ENCODE results near the gene CHCHD2.
"Not testable (repeated sequence)": the region's sequence is repeated elsewhere in the genome, so short reads cannot be mapped to it uniquely, and the experiment has no call there.

Gene CHCHD2

DNA sequence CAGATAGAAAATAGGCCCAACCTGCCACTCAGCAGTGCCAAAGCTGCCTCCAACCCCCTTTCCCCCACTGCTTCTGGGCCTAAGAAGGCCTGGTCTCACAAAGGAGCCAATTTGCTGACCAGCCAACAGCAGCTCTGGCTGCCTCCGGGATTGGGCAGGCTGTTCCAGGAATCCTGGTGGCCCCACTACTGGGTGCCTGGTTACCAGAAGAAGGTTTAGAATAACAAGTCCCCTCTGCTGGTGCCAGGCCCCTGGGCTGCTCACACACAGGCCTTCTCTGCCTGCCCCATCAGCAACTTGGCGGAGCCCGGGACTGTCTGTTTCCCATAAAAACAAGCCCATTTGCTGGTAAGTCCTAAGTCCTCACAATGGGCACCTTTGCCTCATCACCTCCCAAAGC, 14.7 kb downstream of the CHCHD2 start:
- H3K27ac ChIP-seq, result no peak overlapping the region
- H3K36me3 ChIP-seq (ENCODE audit: insufficient read depth, low read length), result no peaks in the 10 kb centered on the region
- H3K9me3 ChIP-seq (ENCODE audit: low read depth, low read length), result no peaks in the 10 kb centered on the region
- TF ChIP-seq FOXP2 (optimal IDR thresholded peaks at IDR 0.05; ENCODE audit: control extremely low read depth, extremely low read length, insufficient read depth) (no peak), EZH2 (IDR thresholded peaks at IDR 0.05) (no peak), POLR2AphosphoS5 (IDR thresholded peaks at IDR 0.05; ENCODE audit: borderline replicate concordance, low read depth, low read length) (no peak)
- no peak overlapping the region for H3K4me3 ChIP-seq
- no peak for DNase-seq (ENCODE audit: low read depth, low spot score)
- no peak overlapping the region for H3K9ac ChIP-seq (ENCODE audit: insufficient read length)

DNA sequence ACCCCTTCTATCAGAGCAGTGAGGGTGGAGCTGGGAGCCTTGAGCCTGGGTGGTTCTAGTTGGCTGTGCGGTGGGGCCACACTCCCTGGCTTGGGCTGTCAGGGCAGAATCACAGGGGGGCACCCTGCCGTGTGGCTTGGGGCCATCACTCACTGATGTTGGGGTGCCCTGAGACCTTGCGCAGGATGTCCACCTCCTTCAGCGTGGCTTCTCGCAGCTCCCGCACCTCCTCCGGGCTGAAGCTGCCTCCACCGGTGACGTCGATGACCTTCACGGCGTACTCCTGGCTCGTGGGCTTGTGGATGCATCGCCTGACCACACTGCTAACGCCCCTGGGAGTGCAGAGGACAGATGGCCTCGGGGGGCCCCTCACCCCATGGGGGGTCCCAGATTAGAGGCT, 18.8 kb downstream of the CHCHD2 start:
- Histone ChIP-seq H3K27ac (no peak overlapping the region), H3K4me3 (no peak overlapping the region), H3K9ac (ENCODE audit: insufficient read length) (no peak overlapping the region), H3K9me3 (ENCODE audit: low read depth, low read length) (no peaks in the 10 kb centered on the region), H3K36me3 (ENCODE audit: insufficient read depth, low read length) (no peaks in the 10 kb centered on the region)
- no peak for DNase-seq (ENCODE audit: low read depth, low spot score)
- no peak for TF ChIP-seq POLR2AphosphoS5 (IDR thresholded peaks at IDR 0.05; ENCODE audit: borderline replicate concordance, low read depth, low read length)
- no peak for TF ChIP-seq EZH2 (IDR thresholded peaks at IDR 0.05)
- no peak for TF ChIP-seq FOXP2 (optimal IDR thresholded peaks at IDR 0.05; ENCODE audit: control extremely low read depth, extremely low read length, insufficient read depth)

DNA sequence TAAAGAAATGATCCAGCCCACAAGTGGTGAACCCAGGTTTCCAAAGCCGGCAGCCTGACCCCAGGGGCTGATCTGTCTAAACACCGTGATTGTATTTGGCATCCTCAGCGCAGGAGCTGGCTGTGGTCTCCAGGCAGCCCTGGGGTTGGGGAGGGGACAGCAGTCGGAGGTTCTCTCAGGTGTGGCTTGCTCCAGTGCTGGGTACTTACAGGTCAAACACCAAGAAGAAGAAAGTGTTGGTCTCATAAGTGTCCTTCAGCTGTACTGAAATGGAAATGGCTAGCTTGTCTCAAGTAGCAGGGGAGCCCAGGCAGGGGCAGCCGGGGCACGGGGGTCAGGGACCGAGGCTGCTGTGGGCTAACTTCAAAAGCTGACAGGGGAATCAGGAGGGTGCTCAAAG, 19.5 kb downstream of the CHCHD2 start:
- DNase-seq (ENCODE audit: low read depth, low spot score), result no peak
- no peak overlapping the region for H3K4me3 ChIP-seq
- no peaks in the 10 kb centered on the region for H3K9me3 ChIP-seq (ENCODE audit: low read depth, low read length)
- no peak overlapping the region for H3K9ac ChIP-seq (ENCODE audit: insufficient read length)
- TF ChIP-seq EZH2 (IDR thresholded peaks at IDR 0.05) (no peak), POLR2AphosphoS5 (IDR thresholded peaks at IDR 0.05; ENCODE audit: borderline replicate concordance, low read depth, low read length) (no peak), FOXP2 (optimal IDR thresholded peaks at IDR 0.05; ENCODE audit: control extremely low read depth, extremely low read length, insufficient read depth) (no peak)
- H3K27ac ChIP-seq, result no peak overlapping the region
- no peaks in the 10 kb centered on the region for H3K36me3 ChIP-seq (ENCODE audit: insufficient read depth, low read length)

DNA sequence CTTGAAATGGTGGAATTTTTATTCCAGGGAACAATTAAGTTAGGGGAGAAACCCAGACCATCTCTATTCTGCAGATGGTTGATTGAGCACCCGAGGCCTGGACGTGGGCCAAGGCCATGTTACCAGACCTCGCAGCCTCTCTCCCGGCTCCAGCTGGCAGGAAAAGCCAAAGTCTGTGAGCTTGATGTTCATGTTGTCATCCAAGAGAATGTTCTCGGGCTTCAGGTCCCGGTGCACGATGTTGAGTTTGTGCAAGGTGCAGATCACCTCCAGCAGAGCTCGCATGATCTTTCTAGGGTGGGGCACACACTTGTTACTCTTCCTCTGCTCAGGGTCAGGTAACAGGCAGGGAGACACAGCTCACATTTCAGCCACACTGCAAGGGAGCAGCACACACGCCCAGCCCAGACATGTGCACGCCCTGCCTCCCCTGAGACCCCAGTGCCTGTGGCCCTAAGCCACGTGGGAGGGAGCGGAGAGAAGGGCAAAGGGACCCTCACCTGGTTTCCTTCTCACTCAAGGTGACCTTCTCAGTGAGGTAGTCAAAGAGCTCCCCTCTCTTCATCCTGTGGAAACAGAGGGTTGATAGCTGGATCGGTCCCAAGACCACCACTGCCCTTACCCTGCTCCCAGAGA, 23.0 kb downstream of the CHCHD2 start:
- peaks cover 17% of the 10 kb centered on the region; the same call in 1 of the 2 replicates for H3K36me3 ChIP-seq (ENCODE audit: insufficient read depth, low read length)
- no peak for TF ChIP-seq FOXP2 (optimal IDR thresholded peaks at IDR 0.05; ENCODE audit: control extremely low read depth, extremely low read length, insufficient read depth)
- no peak for TF ChIP-seq POLR2AphosphoS5 (IDR thresholded peaks at IDR 0.05; ENCODE audit: borderline replicate concordance, low read depth, low read length)
- TF ChIP-seq EZH2 (IDR thresholded peaks at IDR 0.05), result no peak
- H3K9ac ChIP-seq (ENCODE audit: insufficient read length), result no peak overlapping the region
- H3K9me3 ChIP-seq (ENCODE audit: low read depth, low read length), result no peaks in the 10 kb centered on the region
- H3K4me3 ChIP-seq, result no peak overlapping the region
- no peak overlapping the region for H3K27ac ChIP-seq
- DNase-seq (ENCODE audit: low read depth, low spot score), result no peak

DNA sequence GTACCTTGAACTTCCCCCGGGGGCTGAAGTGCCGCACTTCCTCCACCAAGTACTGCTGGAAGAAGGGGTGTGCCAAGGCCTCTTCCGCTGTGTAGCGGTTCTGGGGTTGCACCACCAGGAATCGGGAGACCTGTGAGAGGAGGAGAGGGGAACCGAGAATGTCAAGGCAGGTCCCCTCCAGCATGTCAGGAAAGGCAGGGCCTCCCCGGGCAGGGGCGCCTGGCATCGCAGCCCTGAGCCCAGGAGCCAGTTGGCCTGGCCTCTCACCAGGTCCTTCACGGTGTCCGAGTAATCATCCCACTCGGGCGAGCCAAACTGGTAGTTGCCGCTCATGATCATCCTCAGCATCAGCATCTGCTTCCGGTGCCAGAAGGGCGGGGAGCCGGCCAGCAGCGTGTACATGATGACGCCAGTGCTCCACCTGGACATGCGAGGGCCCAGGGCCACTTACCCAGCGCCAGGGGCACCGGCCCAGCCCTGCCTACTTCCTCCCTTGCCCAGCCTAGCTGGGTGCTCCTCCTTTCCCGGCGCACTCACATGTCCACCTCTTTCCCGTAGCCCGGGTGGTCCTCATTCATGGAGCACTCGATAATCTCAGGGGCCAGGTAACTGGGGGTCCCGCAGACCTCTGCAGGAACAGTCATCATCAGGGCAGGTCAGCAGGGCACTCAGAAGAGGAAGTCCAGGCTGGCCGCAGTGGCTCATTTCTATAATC, 24.5 kb downstream of the CHCHD2 start:
- H3K9ac ChIP-seq (ENCODE audit: insufficient read length), result no peak overlapping the region
- H3K36me3 ChIP-seq (ENCODE audit: insufficient read depth, low read length), result peaks cover 24% of the 10 kb centered on the region; the same call in 1 of the 2 replicates
- H3K9me3 ChIP-seq (ENCODE audit: low read depth, low read length), result no peaks in the 10 kb centered on the region
- no peak for DNase-seq (ENCODE audit: low read depth, low spot score)
- H3K27ac ChIP-seq, result no peak overlapping the region
- H3K4me3 ChIP-seq, result no peak overlapping the region
- TF ChIP-seq POLR2AphosphoS5 (IDR thresholded peaks at IDR 0.05; ENCODE audit: borderline replicate concordance, low read depth, low read length), result no peak
- TF ChIP-seq FOXP2 (optimal IDR thresholded peaks at IDR 0.05; ENCODE audit: control extremely low read depth, extremely low read length, insufficient read depth), result no peak
- TF ChIP-seq EZH2 (IDR thresholded peaks at IDR 0.05), result no peak

DNA sequence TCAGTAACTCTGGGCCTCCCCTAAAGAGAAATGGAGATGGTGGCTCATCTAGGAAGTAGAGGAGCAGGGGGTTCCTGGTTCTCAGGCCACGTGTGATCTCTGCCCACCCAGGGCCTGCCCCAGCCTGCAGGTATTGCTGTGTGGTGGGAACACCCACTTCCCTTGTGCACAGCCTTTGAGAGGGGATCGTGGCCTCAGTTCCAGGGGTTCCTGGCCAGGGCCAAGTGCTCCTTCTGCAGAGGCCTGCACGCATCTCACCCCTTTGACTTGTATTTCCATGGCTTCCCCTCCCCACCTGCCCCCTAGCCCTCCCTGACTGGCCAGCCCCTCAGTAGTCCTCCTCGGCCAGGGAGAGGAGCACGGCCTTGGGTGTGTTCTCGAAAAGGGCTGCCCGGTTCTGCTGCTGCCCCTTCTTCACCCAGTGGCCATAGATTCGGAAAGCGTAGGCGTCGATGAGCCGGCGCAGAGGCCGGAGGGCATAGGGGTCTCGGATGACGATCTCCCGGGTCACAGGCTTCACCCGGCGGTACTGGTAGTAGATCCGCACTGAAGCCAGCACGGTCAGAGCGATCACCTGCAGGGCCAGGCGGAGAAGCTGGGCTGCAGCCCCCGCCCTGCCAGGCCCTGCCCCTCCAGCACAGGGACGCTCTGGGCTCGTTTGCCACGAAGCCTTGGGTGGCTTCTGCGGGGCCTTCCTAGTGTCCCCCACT, 25.4 kb downstream of the CHCHD2 start:
- H3K36me3 ChIP-seq (ENCODE audit: insufficient read depth, low read length), result peaks cover 24% of the 10 kb centered on the region; the same call in 1 of the 2 replicates
- not testable (repeated sequence) for H3K9ac ChIP-seq (ENCODE audit: insufficient read length); H3K27ac ChIP-seq; H3K4me3 ChIP-seq; DNase-seq (ENCODE audit: low read depth, low spot score); H3K9me3 ChIP-seq (ENCODE audit: low read depth, low read length)

DNA sequence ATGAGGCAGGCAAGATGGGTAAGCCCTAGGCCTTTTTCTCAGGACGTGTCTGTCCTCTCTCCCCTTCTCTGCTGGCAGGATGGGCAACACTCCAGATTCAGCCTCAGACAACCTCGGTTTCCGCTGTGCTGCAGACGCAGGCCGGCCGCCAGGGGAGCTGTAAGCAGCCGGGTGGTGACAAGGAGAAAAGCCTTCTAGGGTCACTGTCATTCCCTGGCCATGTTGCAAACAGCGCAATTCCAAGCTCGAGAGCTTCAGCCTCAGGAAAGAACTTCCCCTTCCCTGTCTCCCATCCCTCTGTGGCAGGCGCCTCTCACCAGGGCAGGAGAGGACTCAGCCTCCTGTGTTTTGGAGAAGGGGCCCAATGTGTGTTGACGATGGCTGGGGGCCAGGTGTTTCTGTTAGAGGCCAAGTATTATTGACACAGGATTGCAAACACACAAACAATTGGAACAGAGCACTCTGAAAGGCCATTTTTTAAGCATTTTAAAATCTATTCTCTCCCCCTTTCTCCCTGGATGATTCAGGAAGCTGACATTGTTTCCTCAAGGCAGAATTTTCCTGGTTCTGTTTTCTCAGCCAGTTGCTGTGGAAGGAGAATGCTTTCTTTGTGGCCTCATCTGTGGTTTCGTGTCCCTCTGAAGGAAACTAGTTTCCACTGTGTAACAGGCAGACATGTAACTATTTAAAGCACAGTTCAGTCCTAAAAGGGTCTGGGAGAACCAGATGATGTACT, 26.7 kb downstream of the CHCHD2 start:
- Histone ChIP-seq H3K9me3 (ENCODE audit: low read depth, low read length) (no peaks in the 10 kb centered on the region), H3K36me3 (ENCODE audit: insufficient read depth, low read length) (peaks cover 26% of the 10 kb centered on the region; the same call in 1 of the 2 replicates), H3K9ac (ENCODE audit: insufficient read length) (no peak overlapping the region), H3K4me3 (no peak overlapping the region), H3K27ac (no peak overlapping the region)
- TF ChIP-seq EZH2 (IDR thresholded peaks at IDR 0.05) (no peak), FOXP2 (optimal IDR thresholded peaks at IDR 0.05; ENCODE audit: control extremely low read depth, extremely low read length, insufficient read depth) (no peak), POLR2AphosphoS5 (IDR thresholded peaks at IDR 0.05; ENCODE audit: borderline replicate concordance, low read depth, low read length) (no peak)
- DNase-seq (ENCODE audit: low read depth, low spot score), result no peak

DNA sequence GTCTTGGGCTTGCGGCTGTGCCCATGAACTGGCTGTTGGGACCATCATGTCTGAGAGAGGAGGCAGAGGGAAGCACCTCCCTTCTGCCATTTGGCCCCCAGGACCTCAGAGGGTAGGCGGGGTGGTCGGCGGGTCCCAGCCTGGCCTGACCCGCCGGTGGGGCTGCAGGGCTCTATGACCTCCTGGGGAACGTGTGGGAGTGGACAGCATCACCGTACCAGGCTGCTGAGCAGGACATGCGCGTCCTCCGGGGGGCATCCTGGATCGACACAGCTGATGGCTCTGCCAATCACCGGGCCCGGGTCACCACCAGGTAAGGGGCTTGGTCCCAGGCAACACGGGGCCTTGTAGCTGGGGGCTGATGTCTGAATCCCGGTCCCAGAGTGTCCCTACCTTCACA, 28.1 kb downstream of the CHCHD2 start:
- H3K9me3 ChIP-seq (ENCODE audit: low read depth, low read length), result no peaks in the 10 kb centered on the region
- no peak overlapping the region for H3K4me3 ChIP-seq
- H3K36me3 ChIP-seq (ENCODE audit: insufficient read depth, low read length), result peaks cover 26% of the 10 kb centered on the region; the same call in 1 of the 2 replicates
- H3K9ac ChIP-seq (ENCODE audit: insufficient read length), result no peak overlapping the region
- no peak overlapping the region for H3K27ac ChIP-seq
- no peak for TF ChIP-seq FOXP2 (optimal IDR thresholded peaks at IDR 0.05; ENCODE audit: control extremely low read depth, extremely low read length, insufficient read depth)
- no peak for TF ChIP-seq POLR2AphosphoS5 (IDR thresholded peaks at IDR 0.05; ENCODE audit: borderline replicate concordance, low read depth, low read length)
- TF ChIP-seq EZH2 (IDR thresholded peaks at IDR 0.05), result no peak
- DNase-seq (ENCODE audit: low read depth, low spot score), result no peak

All from SK-N-MC (cell line).